Fibroblast of skin of left biceps (primary cell): Measurements from ENCODE around the gene BTRC.
A peak's percentile ranks its signal among the peaks of the same experiment; 100 is the strongest.
"Not testable (repeated sequence)": the region's sequence is repeated elsewhere in the genome, so short reads cannot be mapped to it uniquely, and the experiment has no call there.

Experiments used
- DNase-seq, 2 experiments: peaks; one replicate each; pipeline ENCODE4 v3.0.0-alpha.2; 2013; ENCODE audit warnings: low read depth in 2 of 2

BTRC gene

GRCh38 chr10:101386659-101387259 lies 32.8 kb downstream of the BTRC start:
- no peak for DNase-seq

- DNase-seq, result no peak
These were observed 34.8 kb downstream of the BTRC start for GRCh38 chr10:101388676-101389276.

- DNase-seq, result not testable (repeated sequence)
These were observed 35.6 kb downstream of the BTRC start for GRCh38 chr10:101389532-101389931.

DNA sequence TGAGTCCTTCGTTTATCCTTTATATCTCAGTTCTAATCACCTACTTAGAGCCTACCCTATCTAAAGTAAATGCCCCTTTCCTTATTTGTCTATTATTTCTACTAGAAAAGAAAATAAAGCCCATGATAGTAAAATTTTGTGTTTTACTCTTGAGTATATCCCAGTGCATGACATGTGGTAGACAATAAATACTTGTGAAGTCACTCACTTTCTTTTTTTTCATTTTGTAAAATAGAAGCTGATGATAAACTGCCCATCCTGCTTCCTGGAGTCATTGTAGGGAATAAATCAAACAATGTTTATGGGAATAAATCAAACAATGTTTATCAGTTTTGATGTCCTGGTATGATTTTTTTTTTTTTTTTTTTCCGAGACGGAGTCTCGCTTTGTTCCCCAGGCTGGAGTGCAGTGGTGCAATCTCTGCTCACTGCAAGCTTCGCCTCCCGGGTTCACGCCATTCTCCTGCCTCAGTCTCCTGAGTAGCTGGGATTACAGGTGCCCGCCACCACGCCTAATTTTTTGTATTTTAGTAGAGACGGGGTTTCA lies 36.1 kb downstream of the BTRC start:
- no peak for DNase-seq

- no peak for DNase-seq
These were observed 39.4 kb downstream of the BTRC start for GRCh38 chr10:101393378-101393777.

- DNase-seq, result no peak
These were observed 40.7 kb downstream of the BTRC start for GRCh38 chr10:101394524-101395133.

DNA sequence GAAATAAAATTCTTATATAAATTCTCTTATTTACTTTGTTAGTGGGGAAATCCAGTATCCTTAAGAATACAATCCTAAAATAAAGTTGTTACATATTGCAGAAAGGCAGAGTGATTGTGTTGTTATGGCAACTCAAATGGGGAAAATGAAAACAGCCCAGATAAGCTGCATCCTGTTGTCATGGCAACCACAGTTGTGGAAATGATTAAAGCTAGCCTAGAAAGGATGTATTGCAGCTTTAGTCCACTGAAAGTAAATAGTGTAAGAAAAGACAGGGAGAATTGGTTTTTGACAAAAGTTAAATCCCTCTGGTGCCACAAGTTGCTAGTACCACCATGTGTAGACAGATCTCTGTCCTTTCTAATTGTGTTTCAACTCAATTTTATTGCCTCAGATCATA lies 43.2 kb downstream of the BTRC start:
- DNase-seq, result peak; percentile 24 to 33

DNA sequence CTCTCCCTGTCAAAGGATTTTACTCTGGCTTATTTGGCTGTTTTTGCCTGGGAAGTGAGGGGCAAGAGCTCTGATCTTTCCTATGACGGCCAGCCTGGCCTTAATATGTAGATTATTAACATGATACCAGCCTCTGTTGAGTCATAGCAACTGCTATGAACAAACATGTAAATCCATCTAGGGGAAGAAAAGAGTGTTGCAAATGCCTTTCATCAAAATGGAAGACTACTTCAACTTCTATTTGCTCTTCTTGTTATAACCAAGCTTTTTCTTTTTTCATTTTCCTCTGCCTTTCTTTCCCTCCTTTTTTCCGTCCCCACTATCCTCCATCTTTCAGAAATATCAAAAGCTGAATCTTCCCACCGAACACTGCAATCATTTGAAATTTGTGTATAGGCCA lies 46.6 kb downstream of the BTRC start:
- no peak for DNase-seq

GRCh38 chr10:101402711-101403110 lies 48.7 kb downstream of the BTRC start:
- DNase-seq, result no peak

GRCh38 chr10:101403161-101403560 lies 49.2 kb downstream of the BTRC start:
- DNase-seq, result no peak

- DNase-seq, result no peak
These were observed 51.0 kb downstream of the BTRC start for GRCh38 chr10:101405001-101405400.

DNA sequence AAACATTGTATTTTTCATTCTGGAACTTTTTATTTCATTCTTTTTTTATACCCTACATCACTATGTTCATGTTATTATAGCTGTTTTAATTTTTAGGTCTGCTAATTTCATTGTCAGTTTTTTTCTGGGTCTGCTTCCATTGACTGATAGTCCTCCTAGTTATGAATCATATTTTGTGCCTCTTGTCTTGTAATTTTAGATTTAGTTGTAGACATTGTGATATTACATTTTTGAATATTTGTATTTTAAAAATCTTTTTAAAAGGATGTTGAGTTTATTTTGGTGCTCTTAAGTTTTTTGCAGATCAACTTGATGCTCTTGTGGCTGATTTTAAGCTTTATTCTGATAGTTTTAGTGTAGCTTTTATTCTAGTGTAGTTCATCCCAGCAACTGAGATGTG lies 57.6 kb downstream of the BTRC start:
- DNase-seq, result no peak

DNA sequence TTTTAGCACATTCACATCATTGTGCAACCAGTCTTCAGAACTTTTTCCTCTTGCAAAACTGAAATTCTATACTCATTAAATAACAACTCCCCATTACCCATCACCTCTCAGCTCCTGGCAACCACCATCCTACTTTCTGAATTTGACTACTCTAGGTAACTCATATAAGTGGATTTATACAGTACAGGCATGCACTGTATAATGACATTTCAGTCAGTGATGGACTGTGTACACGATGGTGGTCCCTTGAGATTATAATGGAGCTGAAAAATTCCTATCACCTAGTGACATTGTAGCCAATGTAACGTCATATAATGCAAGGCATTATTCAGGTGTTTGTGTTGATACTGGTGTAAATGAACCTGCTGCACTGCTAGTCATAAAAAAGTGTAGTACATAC lies 60.1 kb downstream of the BTRC start:
- DNase-seq, result no peak

DNA sequence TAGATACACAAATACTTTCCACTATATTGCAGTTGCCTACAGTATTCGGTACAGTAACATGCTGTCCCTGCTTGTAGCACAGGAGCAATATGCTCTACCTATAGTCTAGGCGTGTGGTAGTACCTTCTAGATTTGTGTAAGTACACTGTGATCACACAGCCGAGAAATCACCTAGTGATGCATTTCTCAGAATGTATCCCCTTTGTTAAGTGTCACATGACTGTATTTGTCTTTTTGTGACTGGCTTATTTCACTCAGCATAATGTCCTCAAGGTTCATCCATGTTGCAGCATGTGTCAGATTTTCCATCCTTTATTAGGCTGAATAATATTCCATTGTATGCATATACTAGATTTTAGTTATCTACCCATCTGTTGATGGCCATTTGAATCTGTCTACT lies 61.9 kb downstream of the BTRC start:
- DNase-seq, result no peak

DNA sequence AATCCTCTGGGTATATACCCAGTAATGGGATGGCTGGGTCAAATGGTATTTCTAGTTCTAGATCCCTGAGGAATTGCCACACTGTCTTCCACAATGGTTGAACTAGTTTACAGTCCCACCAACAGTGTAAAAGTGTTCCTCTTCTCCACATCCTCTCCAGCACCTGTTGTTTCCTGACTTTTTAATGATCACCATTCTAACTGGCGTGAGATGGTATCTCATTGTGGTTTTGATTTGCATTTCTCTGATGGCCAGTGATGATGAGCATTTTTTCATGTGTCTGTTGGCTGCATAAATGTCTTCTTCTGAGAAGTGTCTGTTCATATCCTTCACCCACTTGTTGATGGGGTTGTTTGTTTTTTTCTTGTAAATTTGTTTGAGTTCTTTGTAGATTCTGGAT lies 68.0 kb downstream of the BTRC start:
- DNase-seq, result not testable (repeated sequence)

DNA sequence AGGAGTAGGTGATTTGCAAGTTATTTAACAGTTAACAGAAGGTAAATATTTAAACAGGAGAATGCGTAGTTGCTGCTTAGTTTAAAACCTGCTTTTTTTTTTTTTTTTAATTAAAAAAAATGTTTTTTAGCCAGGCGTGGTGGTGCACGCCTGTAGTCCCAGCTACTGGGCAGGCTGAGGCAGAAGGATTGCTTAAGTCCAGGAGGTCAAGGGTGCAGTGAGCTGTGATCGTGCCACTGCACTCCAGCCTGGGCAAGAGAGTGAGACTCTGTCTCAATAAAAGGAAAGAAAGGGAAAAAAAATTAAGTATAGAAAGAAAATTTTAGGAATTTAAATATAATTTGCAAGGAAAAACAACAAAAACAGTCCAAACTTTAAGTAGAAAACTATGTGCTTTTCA lies 71.6 kb downstream of the BTRC start:
- DNase-seq, result no peak

GRCh38 chr10:101428036-101428435 lies 74.1 kb downstream of the BTRC start:
- DNase-seq, result no peak

GRCh38 chr10:101429423-101429822 lies 75.5 kb downstream of the BTRC start:
- DNase-seq, result no peak

- no peak for DNase-seq
These were observed 82.3 kb downstream of the BTRC start for GRCh38 chr10:101436302-101436701.

GRCh38 chr10:101438881-101439391 lies 85.0 kb downstream of the BTRC start:
- no peak for DNase-seq

DNA sequence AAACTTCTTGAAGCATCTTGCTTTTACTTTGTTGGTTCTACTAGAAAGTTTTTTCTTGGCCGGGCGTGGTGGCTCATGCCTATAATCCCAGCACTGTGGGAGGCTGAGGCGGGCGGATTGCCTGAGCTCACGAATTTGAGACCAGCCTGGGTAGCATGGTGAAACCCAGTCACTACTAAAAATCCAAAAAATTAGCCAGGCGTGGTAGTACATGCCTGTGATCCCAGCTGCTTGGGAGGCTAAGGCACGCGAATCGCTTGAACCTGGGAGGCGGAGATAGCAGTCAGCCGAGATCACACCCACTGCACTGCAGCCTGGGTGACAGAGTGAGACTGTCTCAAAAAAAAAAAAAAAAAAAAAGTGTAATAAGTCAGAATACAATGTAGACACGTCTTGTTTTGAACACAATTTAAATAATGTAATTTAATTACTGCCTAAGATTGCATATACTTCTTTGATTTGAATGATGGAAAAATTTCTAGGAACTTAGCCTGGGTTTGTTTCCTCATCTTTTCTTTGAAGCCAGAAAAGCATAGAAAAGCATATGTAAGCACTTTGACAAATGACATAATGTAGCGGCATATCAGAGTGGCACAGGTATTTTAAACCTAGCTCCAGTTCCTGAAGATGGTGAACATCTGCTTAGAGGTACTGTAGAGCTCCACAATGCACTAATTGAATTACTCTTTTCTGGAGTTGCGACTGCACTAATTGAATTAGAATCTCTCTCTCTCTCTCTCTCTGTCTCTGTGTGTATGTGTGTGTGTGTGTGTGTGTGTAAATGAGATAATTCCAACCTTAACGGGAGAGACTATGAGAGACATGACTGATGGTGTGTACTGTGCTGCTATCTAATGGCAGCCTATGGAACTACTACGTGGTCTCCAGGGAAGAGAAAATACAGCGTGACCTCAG lies 87.8 kb downstream of the BTRC start:
- peak; percentile 33 to 36 for DNase-seq

DNA sequence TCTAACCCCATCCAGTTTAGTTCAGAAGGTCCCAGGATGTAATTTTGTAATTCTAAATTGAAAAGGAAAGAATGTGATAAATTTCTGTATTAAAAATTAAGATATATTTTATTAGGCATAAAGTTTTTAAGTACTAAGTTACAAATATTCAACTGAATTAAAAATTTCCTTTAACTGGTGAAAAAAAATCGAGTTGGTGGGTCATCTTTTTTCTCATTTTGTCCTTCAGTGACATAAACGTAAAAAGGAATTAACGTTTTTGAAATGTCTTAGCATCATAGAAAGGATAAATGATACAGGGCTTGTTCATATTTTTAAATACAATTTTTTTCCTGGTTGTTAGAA lies 88.5 kb downstream of the BTRC start:
- no peak for DNase-seq
